Neural progenitor cell (in vitro differentiated cells): ENCODE data around the gene ACTL7A.

ENCODE experiments used
- EZH2 ChIP-seq: fragments of 200-600 bp; sonication (generic); IDR thresholded peaks from 2 replicates; pipeline ENCODE4 v1.6.1; 2017; ENCODE audit warnings: antibody characterized with exemption, mild to moderate bottlenecking, moderate library complexity
- EZH2phosphoT487 ChIP-seq: fragments of 200-600 bp; sonication (generic); IDR thresholded peaks from 2 replicates; pipeline ENCODE4 v1.6.1; 2017; ENCODE audit warnings: antibody characterized with exemption
- TF ChIP-seq, protein P1 (sequence below): fragments of 200-600 bp; sonication (generic); IDR thresholded peaks from 2 replicates; pipeline ENCODE4 v1.5.1; 2017; ENCODE audit warnings: antibody characterized with exemption, mild to moderate bottlenecking

DNA sequence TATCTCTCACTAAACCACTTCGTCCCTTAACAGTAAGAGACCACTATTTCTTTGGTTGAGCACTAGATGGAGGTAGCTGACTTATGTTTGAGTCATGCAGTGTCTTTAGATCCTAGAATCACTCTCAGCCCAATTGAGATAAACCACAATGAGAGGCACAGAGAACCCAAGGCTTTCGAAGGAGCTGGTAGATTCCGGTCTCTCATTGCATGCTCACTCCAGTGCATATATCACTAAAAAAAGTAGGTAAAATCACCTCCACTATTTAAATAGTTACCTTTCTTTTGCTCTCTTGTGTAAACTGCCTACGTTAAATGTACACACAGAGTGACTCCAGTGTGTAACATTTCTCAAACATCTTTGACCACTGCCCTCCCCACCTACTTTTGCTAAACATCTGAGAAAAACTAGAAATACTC, 27.6 kb downstream of the ACTL7A start:
- TF ChIP-seq EZH2 = no peak
- TF ChIP-seq, protein P1, sequence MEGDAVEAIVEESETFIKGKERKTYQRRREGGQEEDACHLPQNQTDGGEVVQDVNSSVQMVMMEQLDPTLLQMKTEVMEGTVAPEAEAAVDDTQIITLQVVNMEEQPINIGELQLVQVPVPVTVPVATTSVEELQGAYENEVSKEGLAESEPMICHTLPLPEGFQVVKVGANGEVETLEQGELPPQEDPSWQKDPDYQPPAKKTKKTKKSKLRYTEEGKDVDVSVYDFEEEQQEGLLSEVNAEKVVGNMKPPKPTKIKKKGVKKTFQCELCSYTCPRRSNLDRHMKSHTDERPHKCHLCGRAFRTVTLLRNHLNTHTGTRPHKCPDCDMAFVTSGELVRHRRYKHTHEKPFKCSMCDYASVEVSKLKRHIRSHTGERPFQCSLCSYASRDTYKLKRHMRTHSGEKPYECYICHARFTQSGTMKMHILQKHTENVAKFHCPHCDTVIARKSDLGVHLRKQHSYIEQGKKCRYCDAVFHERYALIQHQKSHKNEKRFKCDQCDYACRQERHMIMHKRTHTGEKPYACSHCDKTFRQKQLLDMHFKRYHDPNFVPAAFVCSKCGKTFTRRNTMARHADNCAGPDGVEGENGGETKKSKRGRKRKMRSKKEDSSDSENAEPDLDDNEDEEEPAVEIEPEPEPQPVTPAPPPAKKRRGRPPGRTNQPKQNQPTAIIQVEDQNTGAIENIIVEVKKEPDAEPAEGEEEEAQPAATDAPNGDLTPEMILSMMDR = peak; percentile 30
- TF ChIP-seq EZH2phosphoT487 = no peak
